ENCODE measurements around the gene DLD.
"Not testable (repeated sequence)": the region's sequence is repeated elsewhere in the genome, so short reads cannot be mapped to it uniquely, and the experiment has no call there.

Gene DLD

DNA sequence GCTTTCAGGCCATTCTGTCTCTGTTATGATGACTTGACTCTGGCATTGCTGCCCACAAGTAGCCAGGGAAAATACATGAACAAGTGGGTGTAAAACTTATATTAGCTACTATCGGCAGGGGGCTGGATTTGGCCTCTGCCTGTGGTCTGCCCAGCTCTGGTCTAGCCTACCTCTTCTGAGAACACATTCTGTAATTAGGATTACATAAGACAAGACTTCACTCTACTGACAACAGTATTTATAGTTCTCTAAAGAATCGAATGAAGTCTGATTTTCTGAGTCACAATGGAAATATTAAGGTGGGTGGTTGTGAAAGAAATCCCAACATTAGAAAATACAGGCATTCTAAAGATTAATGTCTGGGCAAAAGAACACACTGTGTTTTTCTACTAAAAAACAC, 55.5 kb downstream of the DLD start:
- no peak for DNase-seq

DNA sequence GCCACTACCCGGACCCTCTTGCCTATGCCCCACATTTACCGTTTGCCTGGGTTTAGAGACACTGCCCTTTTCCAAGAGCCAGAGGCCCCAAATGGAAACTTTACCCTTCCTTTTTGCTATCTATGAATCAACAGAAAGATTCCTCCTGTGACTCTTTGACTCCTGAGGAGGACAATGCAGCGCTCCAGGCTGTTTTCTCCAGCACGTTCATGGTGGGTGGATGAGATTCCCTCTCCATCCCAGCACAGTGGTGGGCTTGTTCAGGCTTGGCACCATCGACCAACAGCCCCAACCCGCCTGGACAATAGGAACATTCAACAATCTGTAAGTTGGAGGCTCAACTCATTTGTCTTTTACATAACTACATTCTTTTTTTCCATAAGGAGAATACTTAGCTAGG, 55.9 kb downstream of the DLD start:
- no peak for DNase-seq

DNA sequence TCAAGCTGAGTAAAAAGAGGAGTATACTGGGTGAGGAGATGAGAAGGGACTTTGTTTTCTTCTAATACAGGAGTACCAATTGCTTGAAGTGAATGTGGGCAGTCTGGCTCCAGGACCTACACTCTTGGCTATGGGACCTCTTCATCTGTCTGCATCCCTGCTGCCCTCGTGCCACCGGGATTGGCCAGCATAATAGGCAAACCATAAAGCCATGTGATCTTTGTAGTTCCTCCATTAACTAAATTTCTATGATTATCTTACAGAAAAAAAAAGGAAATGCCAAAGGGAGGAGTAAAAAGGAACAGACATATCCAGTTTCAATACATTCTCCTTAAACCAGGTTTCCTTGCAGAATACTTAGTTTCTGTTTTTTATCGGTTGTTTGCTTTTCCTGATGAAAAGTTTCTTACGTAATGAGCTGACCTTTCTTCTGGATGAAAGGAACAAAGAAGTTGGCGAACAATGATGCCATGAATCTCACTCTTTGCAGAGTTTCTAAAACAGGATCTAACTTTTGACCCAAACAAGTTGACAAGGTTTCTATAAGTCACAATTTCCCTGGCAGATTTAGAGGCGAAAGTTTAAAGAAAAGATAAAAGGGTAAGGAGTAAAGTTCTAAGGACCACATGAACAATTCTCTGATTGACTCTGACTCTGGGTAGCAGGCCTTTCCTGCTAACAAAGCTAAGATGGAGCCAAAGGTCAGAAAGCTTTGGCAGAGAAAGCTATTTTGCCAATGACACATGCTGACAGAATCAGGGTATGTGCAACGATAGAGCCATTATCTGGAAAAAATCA, 57.9 kb downstream of the DLD start:
- no peak for DNase-seq

DNA sequence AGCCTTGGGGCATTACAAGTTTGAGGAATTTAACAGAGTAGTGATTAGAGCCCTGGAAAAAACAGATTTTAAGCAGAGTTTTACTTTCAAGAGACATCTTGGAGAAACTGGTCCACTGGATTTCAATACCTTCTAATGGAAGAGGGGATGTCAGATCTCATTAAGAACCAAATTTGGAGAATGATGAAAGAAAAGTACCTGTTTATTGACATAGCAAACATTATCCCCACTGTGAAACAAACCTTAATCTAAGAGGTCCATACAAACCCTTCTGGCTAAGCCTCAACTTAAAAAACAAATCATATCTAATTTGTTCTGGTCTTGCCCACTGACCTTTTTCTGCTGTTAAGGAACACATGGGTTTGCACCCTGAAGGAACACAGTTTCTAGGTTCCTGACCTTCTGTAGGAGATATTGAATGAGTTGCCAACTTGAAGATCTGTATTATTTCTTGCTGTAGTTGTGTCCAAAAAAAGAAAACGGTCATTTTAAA, 58.5 kb downstream of the DLD start:
- DNase-seq = no peak

DNA sequence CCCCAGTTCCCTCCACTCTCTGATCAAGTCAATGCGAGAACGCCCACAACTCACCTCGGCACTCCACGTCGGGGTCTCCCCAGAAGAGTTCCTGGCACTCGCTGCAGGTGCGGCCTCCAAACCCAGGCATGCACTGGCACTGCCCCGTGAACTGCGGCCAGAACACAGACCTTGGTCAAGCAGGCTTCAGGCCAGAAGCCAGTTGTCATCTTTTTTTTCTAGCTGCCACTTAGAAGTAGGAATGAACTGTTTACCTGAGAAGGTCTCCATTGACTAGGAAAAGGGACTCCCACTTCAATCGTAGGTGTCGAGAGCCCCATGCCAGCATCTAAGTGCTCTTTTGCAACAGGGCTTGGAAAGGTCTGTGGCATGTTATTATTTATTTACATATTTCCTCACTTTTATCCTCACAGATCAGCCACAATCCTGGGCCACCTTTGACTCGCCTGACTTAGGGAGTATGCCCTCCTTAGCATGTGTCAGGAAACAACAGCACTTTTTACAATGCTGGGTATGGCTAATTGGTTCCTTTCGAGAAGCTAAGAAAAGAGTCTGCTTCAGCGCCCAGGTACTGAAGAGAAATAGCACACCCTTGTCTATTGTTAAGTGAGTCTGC, 60.3 kb downstream of the DLD start:
- DNase-seq = no peak

DNA sequence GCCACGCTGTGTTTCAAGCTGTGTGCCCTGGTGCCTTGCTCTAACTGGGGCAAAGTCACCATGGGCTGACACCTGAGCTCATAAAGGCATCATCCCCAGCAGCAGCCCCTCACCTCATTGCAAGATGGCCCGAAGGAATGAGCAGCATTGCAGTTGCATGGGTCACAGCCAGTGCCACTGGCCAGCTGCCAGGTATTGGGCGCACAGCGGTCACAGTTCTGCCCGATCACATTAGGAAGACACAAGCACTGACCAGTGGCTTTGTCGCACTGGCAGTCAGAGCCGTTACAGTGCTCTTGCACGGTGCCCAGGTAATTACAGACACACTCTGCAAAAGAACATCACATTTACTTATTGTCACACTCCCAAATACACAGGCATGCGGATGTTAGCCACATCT, 60.9 kb downstream of the DLD start:
- no peak for DNase-seq

DNA sequence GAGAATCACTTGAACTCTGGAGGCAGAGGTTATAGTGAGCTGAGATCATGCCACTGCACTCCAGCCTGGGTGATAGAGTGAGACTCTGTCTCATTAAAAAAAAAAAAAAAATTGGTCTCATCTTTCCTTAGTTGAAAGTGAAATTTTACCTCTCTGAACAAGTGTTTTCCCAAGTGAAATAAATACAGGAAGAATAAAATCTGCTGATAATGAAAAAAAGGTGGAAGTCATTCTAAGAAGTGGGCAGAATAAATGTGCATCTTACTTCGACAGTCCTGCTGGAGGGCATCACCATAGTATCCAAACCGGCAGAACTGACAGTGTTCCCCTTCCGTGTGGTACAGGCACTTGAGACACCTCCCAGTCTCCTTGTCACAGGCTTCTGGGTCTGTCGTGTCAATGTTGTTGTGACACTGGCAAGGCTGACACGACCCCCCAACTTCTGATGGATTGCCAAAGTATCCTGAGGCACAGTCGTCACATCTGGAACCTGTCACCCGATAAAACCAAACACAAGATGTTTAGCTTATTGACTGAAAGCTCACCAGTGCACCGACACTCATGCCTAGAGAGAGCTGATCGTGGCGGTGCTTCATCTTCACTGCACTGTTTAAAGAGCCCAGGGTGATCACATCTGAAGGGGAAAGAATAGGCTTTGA, 62.4 kb downstream of the DLD start:
- no peak for DNase-seq

DNA sequence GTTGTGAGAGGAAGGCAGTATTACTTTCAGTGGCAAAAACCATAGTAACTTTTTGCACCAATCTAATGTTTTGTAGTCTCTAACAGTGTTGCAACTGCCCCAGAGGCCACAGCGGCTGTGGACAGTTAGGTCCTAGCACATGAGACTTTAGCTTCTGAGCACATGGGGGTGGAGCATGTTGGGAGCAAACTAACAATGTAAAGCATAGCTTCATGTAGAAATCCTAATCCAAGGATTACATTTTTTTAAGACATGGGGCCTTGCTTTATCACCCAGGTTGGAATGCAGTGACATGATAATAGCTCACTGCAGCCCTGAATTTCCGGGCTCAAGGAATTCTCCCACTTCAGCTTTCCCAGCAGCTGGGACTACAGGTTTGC, 62.9 kb downstream of the DLD start:
- DNase-seq = no peak

DNA sequence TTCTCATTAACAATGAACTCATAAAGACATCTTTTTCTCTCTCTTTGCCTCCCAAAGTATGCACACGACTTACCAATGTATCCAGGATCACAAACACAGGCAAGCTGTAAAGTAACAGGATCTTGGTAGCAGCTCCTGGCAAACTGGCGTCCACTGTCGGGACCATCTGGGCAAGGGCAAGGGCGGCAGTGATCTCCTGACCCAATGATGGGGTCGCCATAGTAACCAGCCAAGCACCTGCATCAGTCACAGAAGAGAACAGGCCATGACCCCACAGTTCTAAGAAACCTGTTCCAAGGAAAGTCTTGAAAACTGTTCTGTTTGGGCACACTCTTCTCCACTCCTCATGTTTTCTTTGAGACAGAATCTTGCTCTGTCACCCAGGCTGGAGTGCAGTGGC, 64.4 kb downstream of the DLD start:
- DNase-seq = no peak

DNA sequence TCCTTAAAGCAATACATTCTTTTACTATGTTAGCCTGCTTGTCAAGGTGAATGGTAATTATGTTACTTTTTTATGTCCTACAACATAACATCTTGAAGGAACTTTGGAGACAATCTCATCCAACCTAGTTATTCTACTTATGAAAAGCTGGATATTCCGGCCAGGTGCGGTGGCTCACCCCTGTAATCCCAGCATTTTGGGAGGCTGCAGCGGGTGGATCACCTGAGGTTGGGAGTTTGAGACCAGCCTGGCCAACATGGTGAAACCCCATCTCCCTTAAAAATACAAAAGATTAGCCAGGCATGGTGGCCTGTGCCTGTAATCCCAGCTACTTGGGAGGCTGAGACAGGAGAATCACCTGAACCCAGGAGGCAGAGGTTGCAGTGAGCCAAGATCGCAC, 66.0 kb downstream of the DLD start:
- not testable (repeated sequence) for DNase-seq

DNA sequence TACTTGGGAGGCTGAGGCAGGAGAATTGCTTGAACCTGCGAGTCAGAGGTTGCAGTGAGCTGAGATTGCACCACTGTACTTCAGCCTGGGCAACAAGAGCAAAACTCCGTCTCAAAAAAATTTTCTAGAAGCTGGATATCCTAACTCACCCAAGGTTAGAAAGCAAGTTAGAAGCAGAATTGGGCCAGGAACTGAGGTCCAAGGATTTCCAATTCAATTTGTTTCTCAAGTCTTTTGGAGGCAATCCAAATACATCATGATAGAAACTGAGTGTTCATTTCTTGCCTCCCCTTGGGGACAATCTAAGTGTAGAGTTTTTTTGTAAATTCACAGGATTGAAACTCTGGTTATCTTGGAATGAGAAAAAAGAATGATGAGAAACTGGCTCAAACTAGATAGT, 66.5 kb downstream of the DLD start:
- no peak for DNase-seq

DNA sequence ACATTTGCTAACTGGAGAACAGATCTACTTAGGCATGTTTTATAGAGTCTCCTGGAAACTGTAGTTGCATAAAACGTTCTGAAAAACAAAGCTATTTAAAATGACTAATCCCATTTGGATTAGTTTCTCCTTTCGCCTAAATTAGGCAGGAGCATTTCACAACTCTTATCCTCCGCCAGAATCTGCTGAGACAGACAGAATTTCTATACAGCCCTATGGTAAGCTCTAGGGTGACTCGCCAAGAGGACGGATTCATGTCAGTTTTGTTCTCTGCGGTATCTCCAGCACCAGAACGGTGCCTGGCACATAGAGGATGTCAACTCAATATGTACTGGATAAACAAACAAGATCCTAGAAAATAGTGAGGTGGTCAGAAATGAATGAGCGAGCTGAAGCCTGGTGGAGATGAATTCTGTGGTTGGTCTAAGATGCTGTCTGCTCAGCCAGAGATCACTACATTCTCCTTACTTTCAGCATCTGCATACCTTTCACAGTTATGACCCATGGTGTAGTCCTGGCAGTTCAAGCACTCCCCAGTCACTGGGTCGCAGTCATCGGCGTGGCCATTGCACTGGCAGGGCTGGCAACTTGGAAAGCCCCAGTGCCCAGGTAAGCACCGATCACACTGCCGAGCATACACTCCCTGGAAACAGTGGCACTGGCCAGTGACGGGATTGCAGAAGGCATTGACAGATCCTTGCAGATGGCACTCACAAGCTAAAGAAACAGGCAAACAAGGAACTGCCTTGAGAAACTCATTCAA, 68.0 kb downstream of the DLD start:
- no peak for DNase-seq

DNA sequence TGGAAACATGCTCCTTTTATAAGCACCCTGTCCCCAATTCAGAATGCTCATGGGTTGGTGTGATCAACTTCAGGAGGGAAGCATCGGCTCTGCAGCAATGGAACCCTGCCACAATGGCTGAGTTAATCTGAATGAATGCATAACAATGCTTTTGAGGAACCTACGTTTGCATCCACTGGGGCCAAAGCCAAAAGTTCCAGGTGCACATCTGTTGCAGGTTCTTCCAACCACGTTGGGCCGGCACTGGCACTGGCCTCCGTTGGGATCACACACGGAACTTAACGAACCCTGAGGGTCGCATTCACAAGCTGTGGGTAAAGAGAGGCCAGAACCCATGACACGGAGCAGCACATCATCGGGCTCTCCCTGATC, 68.5 kb downstream of the DLD start:
- no peak for DNase-seq

DNA sequence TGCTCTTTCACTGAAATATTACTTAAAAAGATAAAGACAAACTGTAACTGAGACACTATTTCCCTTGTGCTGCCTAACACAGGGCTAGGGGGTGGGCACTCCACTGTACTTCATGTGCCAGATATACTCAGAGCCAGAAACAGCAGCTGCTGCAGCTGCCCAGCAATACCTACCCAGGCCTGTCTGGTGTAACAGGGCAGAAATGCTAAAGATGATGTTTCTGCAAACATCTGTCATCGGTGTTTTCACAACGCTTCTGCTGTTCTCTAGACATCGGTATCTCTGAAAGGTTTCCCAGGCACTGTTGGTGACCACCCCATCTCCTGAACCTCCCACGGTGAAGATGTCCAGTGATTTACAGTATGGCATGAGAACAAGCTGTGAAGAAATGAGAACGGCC, 69.3 kb downstream of the DLD start:
- no peak for DNase-seq

DNA sequence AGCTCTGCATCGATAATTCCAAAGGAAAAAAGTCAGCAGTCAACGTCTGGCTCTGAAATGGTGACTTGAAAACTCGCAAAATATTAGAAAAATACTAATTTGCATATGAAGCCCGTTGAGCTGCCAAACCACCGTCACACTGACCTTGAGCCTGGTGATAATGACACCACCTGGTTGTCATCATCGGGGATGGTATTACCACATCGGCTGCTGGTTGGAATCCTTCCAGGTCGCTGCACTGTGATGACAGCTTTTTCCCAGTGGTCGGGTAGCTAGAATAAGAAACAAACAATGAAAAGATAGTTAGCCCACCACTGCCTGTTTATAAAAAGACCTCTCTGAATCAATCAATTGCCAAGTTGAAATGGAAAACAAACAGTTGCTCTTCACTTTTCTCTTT, 70.4 kb downstream of the DLD start:
- DNase-seq = no peak

DNA sequence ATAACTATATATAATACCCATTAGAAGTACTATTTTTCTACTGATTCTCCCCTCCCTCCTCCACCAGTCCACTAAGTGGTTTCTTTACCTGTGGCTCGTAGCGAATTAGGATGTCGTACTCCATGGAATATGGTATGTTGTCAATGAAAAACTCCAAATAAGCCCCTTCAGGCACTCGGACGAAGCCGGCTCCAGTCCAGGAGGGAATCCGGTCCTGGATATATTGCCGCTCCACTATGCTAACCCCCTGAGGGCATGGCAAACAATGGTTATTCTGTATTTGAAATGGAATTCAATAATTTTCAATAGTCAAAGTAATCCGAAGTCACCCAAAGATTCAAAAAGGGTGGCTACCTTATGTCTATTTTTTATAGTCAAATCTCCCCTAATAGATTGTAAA, 71.8 kb downstream of the DLD start:
- no peak for DNase-seq

DNA sequence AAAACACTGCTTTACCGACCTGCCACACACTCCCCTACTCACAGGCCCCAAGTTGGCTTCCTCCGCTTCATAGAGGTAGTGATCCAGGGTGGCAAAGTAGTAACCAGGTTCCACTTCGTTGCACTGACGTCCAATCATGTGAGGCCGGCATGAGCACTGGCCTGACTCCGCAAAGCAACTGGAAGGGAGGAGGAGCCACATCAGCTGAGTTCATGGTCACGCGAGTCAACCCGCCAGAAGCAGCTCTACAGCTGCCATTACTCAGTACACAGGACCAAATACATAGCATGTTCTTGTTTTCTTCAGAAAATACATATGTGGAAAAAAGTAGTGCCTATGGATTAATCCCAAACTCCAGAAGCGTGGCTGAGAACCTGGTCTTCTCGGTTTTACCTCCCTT, 73.5 kb downstream of the DLD start:
- DNase-seq = no peak

DNA sequence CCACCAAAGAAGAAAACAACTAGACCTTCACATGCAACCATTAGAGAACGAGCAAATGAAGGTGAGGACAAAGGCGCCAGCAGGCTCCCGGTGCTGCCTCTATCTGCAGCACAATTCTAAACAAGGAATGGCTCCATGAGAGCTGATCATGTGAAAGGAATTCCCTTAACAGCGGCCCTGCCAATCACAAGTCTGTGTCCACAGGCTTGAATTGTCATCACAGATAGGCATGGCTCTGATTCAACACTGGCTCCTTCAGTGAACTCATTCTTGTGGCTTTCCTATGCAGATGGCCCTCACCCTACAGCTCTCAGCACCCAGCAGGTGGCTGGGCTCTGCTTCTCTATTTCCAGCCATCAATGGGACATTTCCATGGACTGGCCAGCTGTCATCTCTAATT, 75.7 kb downstream of the DLD start:
- no peak for DNase-seq

DNA sequence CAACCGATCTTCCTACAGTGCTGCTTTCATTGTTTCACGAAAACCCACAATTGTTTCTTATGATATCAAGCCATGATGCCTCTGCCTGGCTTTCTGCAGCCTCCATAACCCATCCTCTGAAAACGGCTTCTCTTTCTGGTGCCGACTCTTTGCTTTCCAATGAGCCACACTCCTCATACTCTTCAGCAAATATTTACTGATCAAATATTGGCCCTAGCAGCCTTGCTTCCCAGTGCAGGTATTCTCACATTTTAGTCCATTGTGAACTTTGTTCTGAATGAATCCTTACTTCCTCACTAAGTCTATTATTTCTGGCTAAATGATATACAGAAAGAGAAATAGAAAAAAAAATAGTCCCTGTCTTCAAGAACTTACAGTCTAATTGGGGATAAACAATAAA, 76.4 kb downstream of the DLD start:
- no peak for DNase-seq

DNA sequence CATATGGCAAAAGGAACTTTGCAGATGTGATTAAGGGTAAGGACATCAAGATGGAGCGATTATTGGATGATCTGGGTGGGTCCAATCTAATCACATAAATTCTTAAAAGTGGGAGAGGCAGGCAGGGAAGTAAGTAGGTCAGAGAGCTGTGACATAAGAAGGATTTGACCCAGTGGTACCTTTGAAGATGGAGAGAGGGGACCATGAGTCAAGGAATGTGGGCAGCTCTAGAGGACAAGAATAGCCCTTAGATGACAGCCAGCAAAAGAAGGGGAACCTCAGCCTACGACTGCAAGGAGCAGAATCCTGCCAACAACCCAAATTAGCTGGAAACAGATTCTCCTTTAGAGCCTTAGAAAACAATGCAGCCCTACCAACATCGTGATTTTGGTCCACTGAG, 77.5 kb downstream of the DLD start:
- no peak for DNase-seq

DNA sequence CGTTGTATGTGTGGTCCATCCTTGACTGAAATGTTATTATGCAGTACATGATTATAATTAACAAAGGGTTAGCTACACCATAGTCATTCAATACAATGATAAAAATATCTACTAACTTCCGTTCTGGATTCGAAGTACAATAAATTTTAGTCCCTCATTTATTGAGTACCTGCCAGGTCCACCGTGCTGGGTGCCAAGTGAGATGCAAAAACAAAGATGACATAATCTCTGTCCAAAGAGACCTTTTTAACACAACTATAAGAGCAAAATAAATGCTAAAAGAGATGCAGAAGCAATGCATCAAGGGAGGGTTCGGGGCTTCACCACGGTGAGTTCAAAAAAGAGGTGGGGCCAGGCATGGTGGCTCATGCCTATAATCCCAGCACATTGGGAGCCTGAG, 78.9 kb downstream of the DLD start:
- DNase-seq = no peak

Data from T-helper 2 cell (primary cell).